ENCODE results near the gene ESRRA.

The ESRRA gene

DNA sequence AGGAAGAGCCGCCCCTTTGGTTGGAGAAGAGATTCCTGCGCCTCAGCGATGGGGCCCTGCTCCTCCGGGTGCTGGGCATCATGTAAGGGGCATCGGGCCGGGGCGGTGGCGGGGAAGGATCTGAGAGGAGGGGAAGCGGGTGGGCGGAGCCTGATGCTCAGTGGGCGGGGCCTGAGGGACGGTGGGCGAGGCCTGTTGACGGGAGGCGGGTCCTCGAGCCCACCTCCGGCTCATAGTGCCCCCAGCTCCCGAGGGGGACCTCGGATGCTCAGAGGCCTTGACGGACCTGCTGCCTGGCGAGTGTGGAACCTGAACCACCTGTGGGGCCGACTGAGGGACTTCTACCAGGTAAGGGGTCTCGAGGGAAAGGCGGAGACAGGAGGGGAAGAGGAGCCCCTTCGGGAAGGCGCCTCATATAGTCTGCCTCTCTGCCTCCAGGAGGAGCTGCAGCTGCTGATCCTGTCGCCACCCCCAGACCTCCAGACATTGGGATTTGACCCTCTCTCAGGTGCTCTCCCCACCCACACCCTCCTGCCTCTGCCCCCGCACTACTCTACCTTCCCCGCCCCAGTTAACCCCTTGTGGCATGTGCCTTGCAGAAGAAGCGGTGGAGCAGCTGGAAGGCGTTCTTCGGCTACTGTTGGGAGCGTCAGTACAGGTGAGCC, 35.5 kb downstream of the ESRRA start:
- H3K4me1 Mint-ChIP-seq (ENCODE audit: low read depth): peaks cover 43% of the 10 kb centered on the region
- peak overlapping the region; percentile 86 for H3K4me3 Mint-ChIP-seq
- H3K27ac Mint-ChIP-seq: peak overlapping the region; percentile 86
- no peaks in the 10 kb centered on the region for H3K9me3 Mint-ChIP-seq
- H3K36me3 Mint-ChIP-seq (ENCODE audit: low read depth): peaks cover 20% of the 10 kb centered on the region
- no peaks in the 10 kb centered on the region for H3K27me3 Mint-ChIP-seq

DNA sequence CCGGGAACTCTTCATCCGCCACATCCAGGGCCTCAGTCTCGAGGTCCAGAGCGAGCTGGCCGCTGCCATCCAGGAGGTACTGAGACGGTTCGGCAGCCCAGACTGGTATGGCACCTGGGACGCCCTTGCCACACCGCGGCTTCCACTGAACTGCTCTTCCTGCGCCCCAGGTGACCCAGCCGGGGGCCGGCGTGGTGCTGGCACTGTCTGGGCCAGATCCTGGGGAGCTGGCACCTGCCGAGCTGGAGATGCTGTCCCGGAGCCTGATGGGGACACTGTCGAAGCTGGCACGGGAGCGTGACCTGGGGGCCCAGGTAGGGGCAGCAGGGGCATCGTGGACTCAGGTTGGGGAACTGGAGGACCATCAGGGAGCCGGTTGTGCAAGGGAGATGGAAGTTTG, 36.1 kb downstream of the ESRRA start:
- H3K4me1 Mint-ChIP-seq (ENCODE audit: low read depth): peaks cover 43% of the 10 kb centered on the region
- no peak overlapping the region for H3K27ac Mint-ChIP-seq
- peaks cover 20% of the 10 kb centered on the region for H3K36me3 Mint-ChIP-seq (ENCODE audit: low read depth)
- no peaks in the 10 kb centered on the region for H3K9me3 Mint-ChIP-seq
- H3K4me3 Mint-ChIP-seq: peak overlapping the region; percentile 86
- H3K27me3 Mint-ChIP-seq: no peaks in the 10 kb centered on the region

DNA sequence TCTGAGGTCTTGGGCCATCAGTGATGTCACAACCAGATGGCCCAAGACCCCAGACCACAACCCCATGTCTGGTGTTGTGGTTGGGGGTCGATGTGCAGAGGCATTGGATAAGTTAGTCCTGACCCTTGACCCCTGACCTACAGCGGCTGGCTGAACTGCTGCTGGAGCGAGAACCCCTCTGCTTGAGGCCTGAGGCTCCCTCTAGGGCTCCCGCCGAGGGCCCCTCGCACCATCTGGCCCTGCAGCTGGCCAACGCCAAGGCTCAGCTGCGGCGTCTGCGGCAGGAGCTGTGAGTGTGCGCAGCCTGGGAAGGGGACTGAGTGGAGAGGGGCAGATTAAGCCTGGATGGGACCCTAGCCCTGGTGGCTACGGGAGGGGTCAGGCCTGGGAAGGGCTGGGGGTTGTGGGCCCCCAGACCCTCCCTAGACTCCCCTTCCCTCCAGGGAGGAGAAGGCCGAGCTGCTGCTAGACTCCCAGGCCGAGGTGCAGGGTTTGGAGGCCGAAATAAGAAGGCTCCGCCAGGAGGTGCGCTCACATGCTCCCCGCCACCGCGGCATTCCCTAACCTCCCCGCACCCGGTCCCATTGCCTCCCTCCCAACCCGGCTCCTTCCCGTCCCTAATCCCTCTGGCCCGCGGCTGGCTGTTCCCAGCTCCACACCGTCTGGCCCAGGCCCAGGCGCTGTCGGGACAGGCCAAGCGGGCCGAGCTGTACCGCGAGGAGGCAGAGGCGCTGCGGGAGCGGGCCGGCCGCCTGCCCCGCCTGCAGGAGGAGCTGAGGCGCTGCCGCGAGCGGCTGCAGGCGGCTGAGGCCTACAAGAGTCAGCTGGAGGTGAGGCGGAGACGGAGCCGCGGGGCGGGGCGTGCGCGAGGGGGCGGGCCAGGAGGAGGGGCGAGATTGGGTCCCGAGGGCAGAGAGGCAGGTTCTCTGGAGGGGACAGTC, 36.8 kb downstream of the ESRRA start:
- no peaks in the 10 kb centered on the region for H3K9me3 Mint-ChIP-seq
- H3K4me1 Mint-ChIP-seq (ENCODE audit: low read depth): peaks cover 43% of the 10 kb centered on the region
- H3K27ac Mint-ChIP-seq: no peak overlapping the region
- no peaks in the 10 kb centered on the region for H3K27me3 Mint-ChIP-seq
- peaks cover 23% of the 10 kb centered on the region for H3K36me3 Mint-ChIP-seq (ENCODE audit: low read depth)
- peak overlapping the region; percentile 86 for H3K4me3 Mint-ChIP-seq

DNA sequence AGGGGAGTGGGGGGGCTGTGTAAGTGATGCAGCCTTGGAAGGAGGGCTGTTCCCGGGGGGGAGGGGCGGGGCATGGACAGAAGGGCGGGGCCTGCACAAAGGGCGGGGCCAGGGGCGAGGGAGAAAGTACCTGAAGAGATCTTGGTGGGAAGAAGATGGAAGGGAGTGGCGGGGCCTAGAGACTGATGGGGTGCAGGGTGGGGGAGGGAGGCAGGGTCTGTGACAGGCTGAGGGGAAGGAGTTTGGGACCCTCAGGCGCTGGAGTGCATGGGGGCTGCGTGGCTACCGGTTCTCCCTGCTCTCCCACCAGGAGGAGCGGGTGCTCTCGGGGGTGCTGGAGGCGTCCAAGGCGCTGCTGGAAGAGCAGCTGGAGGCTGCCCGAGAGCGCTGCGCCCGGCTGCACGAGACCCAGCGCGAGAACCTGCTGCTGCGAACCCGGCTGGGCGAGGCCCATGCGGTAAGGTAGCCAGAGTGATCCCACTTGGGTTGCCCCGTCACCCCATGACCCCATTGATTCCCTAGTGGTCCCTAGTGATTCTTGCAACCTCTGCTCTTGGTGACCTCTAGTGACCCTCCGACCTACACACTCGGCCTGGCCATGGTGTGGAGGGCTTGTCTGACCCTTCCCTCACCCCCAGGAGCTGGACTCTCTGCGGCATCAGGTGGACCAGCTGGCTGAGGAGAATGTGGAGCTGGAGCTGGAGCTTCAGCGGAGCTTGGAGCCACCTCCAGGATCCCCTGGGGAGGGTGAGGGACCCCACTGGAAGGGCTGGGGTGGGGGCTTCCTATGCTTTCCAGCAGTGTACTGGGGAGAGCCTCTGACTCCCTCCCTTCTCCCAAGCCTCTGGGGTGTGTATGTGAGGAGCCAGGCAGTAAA, 37.8 kb downstream of the ESRRA start:
- Mint-ChIP-seq H3K4me3 (peak overlapping the region; percentile 26), H3K9me3 (no peaks in the 10 kb centered on the region), H3K27ac (no peak overlapping the region), H3K4me1 (ENCODE audit: low read depth) (peaks cover 39% of the 10 kb centered on the region), H3K36me3 (ENCODE audit: low read depth) (peaks cover 16% of the 10 kb centered on the region), H3K27me3 (no peaks in the 10 kb centered on the region)

DNA sequence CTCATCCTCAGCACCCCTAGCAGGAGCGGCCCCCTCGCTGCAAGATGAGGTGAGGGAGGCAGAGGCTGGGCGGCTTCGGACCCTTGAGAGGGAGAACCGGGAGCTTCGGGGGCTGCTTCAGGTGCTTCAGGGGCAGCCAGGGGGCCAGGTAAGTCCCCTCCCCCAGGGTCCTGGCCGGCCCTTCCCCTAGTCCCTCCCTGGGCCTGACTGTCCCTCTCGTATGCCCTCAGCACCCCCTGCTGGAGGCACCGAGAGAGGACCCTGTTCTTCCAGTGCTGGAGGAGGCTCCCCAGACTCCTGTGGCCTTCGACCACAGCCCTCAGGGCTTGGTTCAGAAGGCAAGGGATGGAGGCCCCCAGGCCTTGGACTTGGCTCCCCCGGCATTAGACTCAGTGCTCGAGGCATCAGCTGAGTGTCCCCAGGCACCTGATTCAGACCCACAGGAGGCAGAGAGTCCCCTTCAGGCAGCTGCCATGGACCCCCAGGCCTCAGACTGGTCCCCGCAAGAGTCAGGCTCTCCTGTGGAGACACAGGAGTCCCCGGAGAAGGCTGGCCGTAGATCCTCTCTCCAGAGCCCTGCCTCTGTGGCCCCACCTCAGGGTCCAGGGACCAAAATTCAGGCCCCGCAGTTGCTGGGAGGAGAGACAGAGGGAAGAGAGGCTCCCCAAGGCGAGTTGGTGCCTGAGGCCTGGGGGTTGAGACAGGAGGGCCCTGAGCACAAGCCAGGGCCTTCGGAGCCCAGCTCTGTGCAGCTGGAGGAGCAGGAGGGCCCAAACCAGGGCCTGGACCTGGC, 38.6 kb downstream of the ESRRA start:
- Mint-ChIP-seq H3K27me3 (no peaks in the 10 kb centered on the region), H3K27ac (no peak overlapping the region), H3K9me3 (no peaks in the 10 kb centered on the region), H3K4me1 (ENCODE audit: low read depth) (peaks cover 34% of the 10 kb centered on the region), H3K36me3 (ENCODE audit: low read depth) (peaks cover 14% of the 10 kb centered on the region), H3K4me3 (no peak overlapping the region)

DNA sequence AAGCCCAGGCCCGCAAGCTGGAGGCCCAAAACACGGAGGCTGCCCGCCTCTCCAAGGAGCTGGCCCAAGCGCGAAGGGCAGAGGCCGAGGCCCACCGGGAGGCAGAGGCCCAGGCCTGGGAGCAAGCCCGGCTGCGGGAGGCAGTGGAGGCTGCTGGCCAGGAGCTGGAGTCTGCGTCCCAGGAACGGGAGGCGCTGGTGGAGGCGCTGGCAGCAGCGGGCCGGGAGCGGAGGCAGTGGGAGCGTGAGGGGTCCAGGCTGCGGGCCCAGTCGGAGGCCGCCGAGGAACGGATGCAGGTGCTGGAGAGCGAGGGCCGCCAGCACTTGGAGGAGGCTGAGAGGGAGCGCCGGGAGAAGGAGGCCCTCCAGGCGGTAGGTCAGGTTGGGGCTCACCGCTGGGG, 39.5 kb downstream of the ESRRA start:
- Mint-ChIP-seq H3K27ac (no peak overlapping the region), H3K27me3 (no peaks in the 10 kb centered on the region), H3K4me3 (no peak overlapping the region), H3K4me1 (ENCODE audit: low read depth) (peaks cover 26% of the 10 kb centered on the region), H3K36me3 (ENCODE audit: low read depth) (peaks cover 14% of the 10 kb centered on the region), H3K9me3 (no peaks in the 10 kb centered on the region)

DNA sequence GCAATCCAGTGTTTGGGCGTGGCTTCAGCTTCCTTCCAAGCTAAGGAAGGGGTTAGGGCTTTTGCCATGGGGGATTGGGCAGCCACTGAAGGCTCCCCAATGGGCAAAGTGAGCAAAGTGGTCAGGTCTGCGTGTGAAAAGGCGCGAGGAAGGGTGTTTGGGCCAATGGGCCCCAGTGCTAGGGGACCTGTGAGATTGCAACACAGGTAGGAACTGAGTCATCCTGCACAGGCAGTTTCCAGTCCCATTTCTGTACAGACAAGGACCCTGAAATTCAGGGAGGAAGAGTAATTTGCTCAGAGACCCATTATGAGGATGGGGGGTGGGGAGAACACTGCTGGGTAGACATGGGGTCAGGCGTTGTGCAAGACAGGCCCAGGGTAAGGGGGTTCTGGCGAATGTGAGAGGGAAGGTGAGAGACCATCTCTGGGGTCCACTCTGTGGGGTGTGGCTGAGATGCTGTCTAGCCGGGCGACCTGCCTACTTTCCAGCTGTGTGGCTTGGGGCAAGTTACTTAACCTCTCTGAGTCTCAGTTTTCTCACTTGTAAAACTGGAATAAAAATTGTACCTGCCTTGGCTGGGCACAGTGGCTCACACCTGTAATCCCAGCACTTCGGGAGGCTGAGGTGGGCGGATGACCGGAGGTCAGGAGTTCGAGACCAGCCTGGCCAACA, 42.0 kb downstream of the ESRRA start:
- H3K27ac Mint-ChIP-seq: no peak overlapping the region

DNA sequence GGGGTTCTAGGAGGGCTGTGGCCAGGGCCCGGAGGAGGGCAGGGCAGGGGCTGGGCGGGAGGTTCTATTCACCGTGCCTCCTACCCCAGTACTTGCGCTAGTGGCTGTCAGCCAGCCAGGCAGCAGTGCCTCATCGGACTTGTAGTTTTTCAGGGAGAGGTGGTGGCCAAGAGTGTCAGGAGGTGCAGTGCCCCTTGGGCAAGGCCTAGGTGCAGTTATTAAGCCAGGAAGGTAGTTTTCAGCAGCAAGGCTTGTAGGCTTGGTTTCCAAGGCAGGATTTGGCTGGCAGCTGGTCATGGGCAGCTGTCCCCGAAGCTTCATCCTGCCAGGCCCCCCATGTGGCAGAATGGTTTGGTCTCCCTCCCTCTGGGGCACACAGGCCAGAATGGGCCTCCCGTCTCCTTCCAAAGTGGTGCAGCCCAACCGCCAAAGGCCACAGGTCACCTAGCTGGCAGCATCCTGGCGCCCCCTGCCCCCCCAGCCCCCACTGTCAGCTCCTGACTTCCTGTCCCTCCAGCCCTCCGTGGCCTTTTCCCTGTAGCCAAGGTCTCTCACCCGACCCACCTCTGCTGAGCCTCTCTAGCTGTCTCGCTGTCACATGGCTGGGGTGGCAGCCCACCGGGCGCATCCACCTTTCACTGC, 43.2 kb downstream of the ESRRA start:
- Mint-ChIP-seq H3K27me3 (no peaks in the 10 kb centered on the region), H3K4me1 (ENCODE audit: low read depth) (peaks cover 5% of the 10 kb centered on the region), H3K36me3 (ENCODE audit: low read depth) (peaks cover 10% of the 10 kb centered on the region), H3K27ac (no peak overlapping the region), H3K9me3 (no peaks in the 10 kb centered on the region), H3K4me3 (no peak overlapping the region)

More for the DNA sequence above, 42.0 kb downstream of the ESRRA start:
- H3K4me3 Mint-ChIP-seq: no peak overlapping the region
- no peaks in the 10 kb centered on the region for H3K27me3 Mint-ChIP-seq
- no peaks in the 10 kb centered on the region for H3K9me3 Mint-ChIP-seq
- peaks cover 10% of the 10 kb centered on the region for H3K36me3 Mint-ChIP-seq (ENCODE audit: low read depth)
- H3K4me1 Mint-ChIP-seq (ENCODE audit: low read depth): peaks cover 11% of the 10 kb centered on the region

DNA sequence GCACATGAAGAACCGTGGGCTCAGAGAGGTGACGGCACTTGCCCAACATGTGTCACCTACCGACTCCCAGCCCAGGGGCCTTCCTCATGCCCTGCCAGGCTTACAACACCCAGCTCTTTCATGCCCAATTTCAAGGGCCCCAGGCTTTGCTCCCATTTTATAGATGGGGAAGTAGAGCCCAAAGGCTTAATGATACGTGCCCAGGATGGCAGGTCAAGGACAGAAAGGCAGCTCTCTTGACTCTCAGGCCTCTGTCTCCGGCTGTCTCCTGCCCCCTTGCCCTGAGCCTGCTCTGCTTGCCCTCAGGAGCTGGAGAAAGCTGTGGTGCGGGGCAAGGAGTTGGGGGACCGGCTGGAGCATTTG, 43.7 kb downstream of the ESRRA start:
- H3K27me3 Mint-ChIP-seq: no peaks in the 10 kb centered on the region
- no peaks in the 10 kb centered on the region for H3K9me3 Mint-ChIP-seq
- H3K27ac Mint-ChIP-seq: no peak overlapping the region

DNA sequence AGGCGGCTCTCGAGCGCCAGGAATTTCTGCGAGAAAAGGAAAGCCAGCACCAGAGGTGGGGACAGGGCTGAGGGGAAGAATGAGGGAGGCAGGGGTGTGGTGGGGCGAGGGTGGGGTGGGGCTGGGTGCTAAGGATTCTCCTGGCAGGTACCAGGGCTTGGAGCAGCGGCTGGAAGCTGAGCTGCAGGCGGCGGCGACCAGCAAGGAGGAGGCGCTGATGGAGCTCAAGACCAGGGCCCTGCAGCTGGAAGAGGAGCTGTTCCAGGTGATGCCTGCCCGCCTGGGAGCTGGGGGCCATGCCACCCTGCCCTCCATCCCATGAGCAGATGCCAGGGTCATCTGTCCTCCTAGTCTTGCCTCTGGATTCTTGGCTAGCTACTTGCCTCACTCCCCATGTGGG, 44.1 kb downstream of the ESRRA start:
- Mint-ChIP-seq H3K27me3 (no peaks in the 10 kb centered on the region), H3K4me3 (no peak overlapping the region), H3K27ac (no peak overlapping the region), H3K9me3 (no peaks in the 10 kb centered on the region), H3K36me3 (ENCODE audit: low read depth) (peaks cover 10% of the 10 kb centered on the region), H3K4me1 (ENCODE audit: low read depth) (peaks cover 5% of the 10 kb centered on the region)

More for the DNA sequence above, 43.7 kb downstream of the ESRRA start:
- H3K4me1 Mint-ChIP-seq (ENCODE audit: low read depth): peaks cover 5% of the 10 kb centered on the region
- no peak overlapping the region for H3K4me3 Mint-ChIP-seq
- peaks cover 10% of the 10 kb centered on the region for H3K36me3 Mint-ChIP-seq (ENCODE audit: low read depth)

DNA sequence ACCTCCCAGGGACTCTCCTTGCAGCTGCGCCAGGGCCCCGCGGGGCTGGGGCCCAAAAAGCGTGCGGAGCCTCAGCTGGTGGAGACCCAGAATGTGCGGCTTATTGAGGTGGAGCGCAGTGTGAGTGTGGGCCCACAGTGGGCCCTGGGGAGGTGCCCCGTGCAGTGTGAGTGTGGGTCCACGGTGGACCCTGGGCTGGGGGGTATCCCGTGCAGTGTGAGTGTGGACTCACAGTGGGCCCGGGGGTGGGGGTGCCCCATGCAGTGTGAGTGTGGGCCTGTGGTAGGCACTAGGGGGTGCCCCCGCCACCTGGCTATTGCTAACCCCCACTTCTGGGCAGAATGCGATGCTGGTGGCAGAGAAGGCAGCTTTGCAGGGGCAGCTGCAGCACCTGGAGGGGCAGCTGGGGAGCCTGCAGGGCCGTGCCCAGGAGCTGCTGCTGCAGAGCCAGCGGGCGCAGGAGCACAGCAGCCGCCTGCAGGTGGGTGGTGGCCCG, 45.9 kb downstream of the ESRRA start:
- Mint-ChIP-seq H3K4me3 (no peak overlapping the region), H3K27ac (no peak overlapping the region), H3K36me3 (ENCODE audit: low read depth) (peaks cover 5% of the 10 kb centered on the region), H3K4me1 (ENCODE audit: low read depth) (peaks cover 6% of the 10 kb centered on the region), H3K27me3 (no peaks in the 10 kb centered on the region), H3K9me3 (no peaks in the 10 kb centered on the region)

DNA sequence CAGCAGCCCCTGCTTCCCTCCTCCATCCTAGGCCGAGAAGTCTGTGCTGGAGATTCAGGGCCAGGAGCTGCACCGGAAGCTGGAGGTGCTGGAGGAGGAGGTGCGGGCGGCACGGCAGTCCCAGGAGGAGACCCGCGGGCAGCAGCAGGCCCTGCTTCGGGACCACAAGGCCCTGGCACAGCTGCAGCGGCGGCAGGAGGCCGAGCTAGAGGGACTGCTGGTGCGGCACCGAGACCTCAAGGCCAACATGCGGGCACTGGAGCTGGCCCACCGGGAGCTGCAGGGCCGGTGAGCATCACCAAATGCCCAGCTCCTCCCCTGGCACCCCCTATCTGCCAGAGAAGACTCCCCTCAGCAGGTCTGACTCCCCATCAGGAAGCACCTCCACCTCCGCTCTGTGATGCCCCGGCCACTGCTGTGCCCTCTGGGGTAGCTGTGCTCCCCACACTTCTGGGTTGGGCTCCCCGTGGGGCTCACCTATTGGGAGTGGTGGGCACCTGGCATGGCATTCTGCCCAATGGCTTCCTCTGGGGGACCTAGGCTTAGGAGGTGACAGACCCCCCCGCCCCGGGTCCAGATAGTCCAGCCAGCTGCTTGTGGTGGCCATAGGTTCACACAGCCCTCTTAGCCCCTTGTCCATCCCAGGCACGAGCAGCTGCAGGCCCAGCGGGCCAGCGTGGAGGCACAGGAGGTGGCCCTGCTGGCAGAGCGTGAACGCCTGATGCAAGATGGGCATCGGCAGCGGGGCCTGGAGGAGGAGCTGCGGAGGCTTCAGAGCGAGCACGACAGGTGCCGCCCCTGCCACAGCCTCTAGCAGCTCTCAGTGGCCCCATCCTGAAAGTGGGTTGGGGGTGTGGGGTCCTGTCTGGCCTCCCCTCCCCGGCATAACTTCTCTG, 47.0 kb downstream of the ESRRA start:
- Mint-ChIP-seq H3K9me3 (no peaks in the 10 kb centered on the region), H3K4me3 (no peak overlapping the region), H3K27ac (no peak overlapping the region), H3K27me3 (no peaks in the 10 kb centered on the region), H3K36me3 (ENCODE audit: low read depth) (peaks cover 5% of the 10 kb centered on the region), H3K4me1 (ENCODE audit: low read depth) (peaks cover 12% of the 10 kb centered on the region)
